Measurements from ENCODE around the gene THBS2.
"Not testable (repeated sequence)": the region's sequence is repeated elsewhere in the genome, so short reads cannot be mapped to it uniquely, and the experiment has no call there.

The THBS2 gene

GRCh38 chr6:169288591-169288990 lies 34.9 kb upstream of the THBS2 start:
- Histone ChIP-seq H3K36me3 (replicated peaks) (no peaks in the 10 kb centered on the region), H3K27me3 (ENCODE audit: low read depth) (no peaks in the 10 kb centered on the region), H3K4me1 (no peaks in the 10 kb centered on the region), H3K9me3 (no peaks in the 10 kb centered on the region), H3K4me3 (no peak overlapping the region)
- DNase-seq (ENCODE audit: low spot score in 2 of 2): no peak
- in situ Hi-C loops (cut with MboI; ENCODE audit: low sequenced_read_pairs): no loop called here

- Histone ChIP-seq H3K4me3 (no peak overlapping the region), H3K4me1 (no peaks in the 10 kb centered on the region), H3K36me3 (replicated peaks) (no peaks in the 10 kb centered on the region), H3K27me3 (ENCODE audit: low read depth) (no peaks in the 10 kb centered on the region), H3K9me3 (no peaks in the 10 kb centered on the region)
- DNase-seq (ENCODE audit: low spot score in 2 of 2): no peak
- in situ Hi-C loops (cut with MboI; ENCODE audit: low sequenced_read_pairs): no loop called here
Measured at GRCh38 chr6:169287675-169288074, 34.0 kb upstream of the THBS2 start.

DNA sequence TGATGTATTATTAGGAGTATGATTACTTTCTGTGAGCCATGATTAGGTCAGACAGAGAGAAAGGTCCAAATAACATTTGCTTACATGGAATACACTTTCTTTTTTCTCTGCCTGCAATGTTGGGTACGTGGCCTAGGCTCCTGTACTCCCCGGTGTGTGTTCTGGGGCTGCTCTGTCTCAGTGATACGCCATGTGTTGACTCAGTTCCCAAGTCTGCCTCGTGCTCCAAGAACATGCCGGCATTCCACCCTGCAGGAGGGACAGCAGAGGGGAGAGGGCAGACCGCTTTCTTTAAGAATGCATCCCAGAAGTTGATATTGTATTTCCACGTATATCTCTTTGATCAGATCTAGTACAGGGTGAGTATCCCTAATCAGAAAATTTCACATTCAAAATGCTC lies 33.3 kb upstream of the THBS2 start:
- DNase-seq (ENCODE audit: low spot score in 2 of 2): no peak
- Histone ChIP-seq H3K27me3 (ENCODE audit: low read depth) (no peaks in the 10 kb centered on the region), H3K4me3 (no peak overlapping the region), H3K36me3 (replicated peaks) (no peaks in the 10 kb centered on the region), H3K4me1 (no peaks in the 10 kb centered on the region), H3K9me3 (no peaks in the 10 kb centered on the region)
- in situ Hi-C loops (cut with MboI; ENCODE audit: low sequenced_read_pairs): no loop called here

- no peak for DNase-seq (ENCODE audit: low spot score in 2 of 2)
- Histone ChIP-seq H3K9me3 (no peaks in the 10 kb centered on the region), H3K36me3 (replicated peaks) (no peaks in the 10 kb centered on the region), H3K4me3 (no peak overlapping the region), H3K27me3 (ENCODE audit: low read depth) (no peaks in the 10 kb centered on the region), H3K4me1 (no peaks in the 10 kb centered on the region)
- in situ Hi-C loops (cut with MboI; ENCODE audit: low sequenced_read_pairs): no loop called here
Measured at GRCh38 chr6:169285165-169285564, 31.5 kb upstream of the THBS2 start.

GRCh38 chr6:169283924-169284323 lies 30.3 kb upstream of the THBS2 start:
- in situ Hi-C loops (cut with MboI; ENCODE audit: low sequenced_read_pairs): no loop called here
- Histone ChIP-seq H3K4me1 (no peaks in the 10 kb centered on the region), H3K9me3 (no peaks in the 10 kb centered on the region), H3K36me3 (replicated peaks) (no peaks in the 10 kb centered on the region), H3K27me3 (ENCODE audit: low read depth) (no peaks in the 10 kb centered on the region), H3K4me3 (no peak overlapping the region)
- no peak for DNase-seq (ENCODE audit: low spot score in 2 of 2)

DNA sequence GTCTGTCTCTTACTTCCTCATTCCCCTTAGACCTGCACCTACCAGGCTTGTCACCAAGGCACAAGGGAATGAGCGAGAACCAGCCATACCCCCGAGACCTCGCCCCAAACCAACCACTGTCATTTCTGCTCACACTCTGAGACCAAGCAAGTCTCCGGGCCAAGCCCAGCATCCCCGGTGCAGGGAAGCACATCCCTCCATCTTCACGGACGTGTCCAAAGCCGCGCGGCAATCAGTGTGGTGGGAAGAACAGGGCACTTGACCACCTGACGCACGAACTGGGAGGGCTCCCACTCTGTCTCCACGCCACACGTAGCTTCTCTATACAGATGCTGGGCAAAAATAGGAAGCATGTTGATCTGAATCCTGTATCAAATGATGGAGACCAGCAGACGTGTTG lies 28.4 kb upstream of the THBS2 start:
- Histone ChIP-seq H3K27me3 (ENCODE audit: low read depth) (no peaks in the 10 kb centered on the region), H3K4me3 (no peak overlapping the region), H3K36me3 (replicated peaks) (no peaks in the 10 kb centered on the region), H3K4me1 (no peaks in the 10 kb centered on the region), H3K9me3 (no peaks in the 10 kb centered on the region)
- in situ Hi-C loops (cut with MboI; ENCODE audit: low sequenced_read_pairs): no loop called here
- no peak for DNase-seq (ENCODE audit: low spot score in 2 of 2)

DNA sequence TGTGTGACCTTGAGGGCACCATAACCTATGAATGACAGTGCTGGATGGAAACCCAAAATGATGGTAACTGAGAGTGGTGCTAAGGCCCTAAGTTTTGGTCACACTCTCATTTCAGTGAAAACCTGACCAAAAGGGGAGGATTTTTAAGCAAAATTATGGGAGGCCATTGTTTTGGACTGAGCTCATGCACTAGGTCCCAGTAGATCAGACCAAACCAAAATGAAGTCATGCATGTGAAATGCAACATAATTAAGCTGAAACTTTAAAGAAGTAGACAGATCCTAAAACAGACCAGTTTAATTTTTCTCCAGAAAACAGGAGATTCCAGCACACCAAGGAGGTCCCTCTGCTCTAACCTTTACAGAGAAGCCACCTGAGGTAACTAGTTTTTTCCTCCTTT lies 24.0 kb upstream of the THBS2 start:
- no peaks in the 10 kb centered on the region for H3K9me3 ChIP-seq
- DNase-seq (ENCODE audit: low spot score in 2 of 2): no peak
- no peak overlapping the region for H3K4me3 ChIP-seq
- H3K36me3 ChIP-seq (replicated peaks): no peaks in the 10 kb centered on the region
- no peaks in the 10 kb centered on the region for H3K27me3 ChIP-seq (ENCODE audit: low read depth)
- in situ Hi-C loops (cut with MboI; ENCODE audit: low sequenced_read_pairs): no loop called here
- H3K4me1 ChIP-seq: peaks cover 4% of the 10 kb centered on the region; the same call in 1 of the 2 replicates

- peaks cover 27% of the 10 kb centered on the region for H3K4me1 ChIP-seq
- H3K27me3 ChIP-seq (ENCODE audit: low read depth): no peaks in the 10 kb centered on the region
- peak; percentile 38 to 42 for DNase-seq (ENCODE audit: low spot score in 2 of 2)
- no peak overlapping the region for H3K4me3 ChIP-seq
- in situ Hi-C loops (cut with MboI; ENCODE audit: low sequenced_read_pairs): no loop called here
- no peaks in the 10 kb centered on the region for H3K36me3 ChIP-seq (replicated peaks)
- H3K9me3 ChIP-seq: no peaks in the 10 kb centered on the region
Measured at GRCh38 chr6:169274781-169275180, 21.1 kb upstream of the THBS2 start.

DNA sequence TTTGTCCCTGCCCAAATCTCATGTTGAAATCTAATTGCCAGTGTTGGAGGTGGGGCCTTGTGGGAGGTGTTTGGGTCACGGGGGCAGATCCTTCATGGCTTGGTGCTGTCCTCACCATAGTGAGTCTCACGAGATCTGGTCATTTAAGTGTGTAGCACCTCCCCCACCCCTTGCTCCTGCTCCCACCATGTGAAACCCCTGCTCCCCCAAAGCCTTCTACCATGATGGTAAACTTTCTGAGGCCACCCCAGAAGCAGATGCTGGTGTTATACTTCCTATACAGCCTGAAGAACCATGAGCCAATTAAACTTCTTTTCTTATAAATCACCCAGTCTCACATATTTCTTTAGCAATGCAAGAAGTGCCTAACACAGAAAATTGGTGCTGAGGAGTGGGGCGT lies 19.9 kb upstream of the THBS2 start:
- Histone ChIP-seq H3K4me1 (peaks cover 38% of the 10 kb centered on the region), H3K27me3 (ENCODE audit: low read depth) (no peaks in the 10 kb centered on the region), H3K36me3 (replicated peaks) (no peaks in the 10 kb centered on the region), H3K9me3 (no peaks in the 10 kb centered on the region), H3K4me3 (no peak overlapping the region)
- DNase-seq (ENCODE audit: low spot score in 2 of 2): no peak
- in situ Hi-C loops (cut with MboI; ENCODE audit: low sequenced_read_pairs): no loop called here

- H3K4me1 ChIP-seq: peaks cover 38% of the 10 kb centered on the region
- no peak overlapping the region for H3K4me3 ChIP-seq
- no peaks in the 10 kb centered on the region for H3K9me3 ChIP-seq
- DNase-seq (ENCODE audit: low spot score in 2 of 2): peak in 1 of 2 experiments; percentile 17
- in situ Hi-C loops (cut with MboI; ENCODE audit: low sequenced_read_pairs): no loop called here
- H3K27me3 ChIP-seq (ENCODE audit: low read depth): no peaks in the 10 kb centered on the region
- no peaks in the 10 kb centered on the region for H3K36me3 ChIP-seq (replicated peaks)
Measured at GRCh38 chr6:169271877-169272216, 18.2 kb upstream of the THBS2 start.

- Histone ChIP-seq H3K27me3 (ENCODE audit: low read depth) (no peaks in the 10 kb centered on the region), H3K9me3 (no peaks in the 10 kb centered on the region), H3K4me1 (peaks cover 38% of the 10 kb centered on the region), H3K36me3 (replicated peaks) (no peaks in the 10 kb centered on the region), H3K4me3 (no peak overlapping the region)
- in situ Hi-C loops (cut with MboI; ENCODE audit: low sequenced_read_pairs): no loop called here
- peak; percentile 31 to 62 for DNase-seq (ENCODE audit: low spot score in 2 of 2)
Measured at GRCh38 chr6:169271158-169271876, 17.7 kb upstream of the THBS2 start.

- H3K27me3 ChIP-seq (ENCODE audit: low read depth); H3K4me3 ChIP-seq; H3K36me3 ChIP-seq (replicated peaks); in situ Hi-C loops (cut with MboI; ENCODE audit: low sequenced_read_pairs); H3K9me3 ChIP-seq: not testable (repeated sequence)
- peaks cover 37% of the 10 kb centered on the region for H3K4me1 ChIP-seq
- peak in 1 of 2 experiments; percentile 91 for DNase-seq (ENCODE audit: low spot score in 2 of 2)
Measured at GRCh38 chr6:169270077-169270380, 16.4 kb upstream of the THBS2 start.

DNA sequence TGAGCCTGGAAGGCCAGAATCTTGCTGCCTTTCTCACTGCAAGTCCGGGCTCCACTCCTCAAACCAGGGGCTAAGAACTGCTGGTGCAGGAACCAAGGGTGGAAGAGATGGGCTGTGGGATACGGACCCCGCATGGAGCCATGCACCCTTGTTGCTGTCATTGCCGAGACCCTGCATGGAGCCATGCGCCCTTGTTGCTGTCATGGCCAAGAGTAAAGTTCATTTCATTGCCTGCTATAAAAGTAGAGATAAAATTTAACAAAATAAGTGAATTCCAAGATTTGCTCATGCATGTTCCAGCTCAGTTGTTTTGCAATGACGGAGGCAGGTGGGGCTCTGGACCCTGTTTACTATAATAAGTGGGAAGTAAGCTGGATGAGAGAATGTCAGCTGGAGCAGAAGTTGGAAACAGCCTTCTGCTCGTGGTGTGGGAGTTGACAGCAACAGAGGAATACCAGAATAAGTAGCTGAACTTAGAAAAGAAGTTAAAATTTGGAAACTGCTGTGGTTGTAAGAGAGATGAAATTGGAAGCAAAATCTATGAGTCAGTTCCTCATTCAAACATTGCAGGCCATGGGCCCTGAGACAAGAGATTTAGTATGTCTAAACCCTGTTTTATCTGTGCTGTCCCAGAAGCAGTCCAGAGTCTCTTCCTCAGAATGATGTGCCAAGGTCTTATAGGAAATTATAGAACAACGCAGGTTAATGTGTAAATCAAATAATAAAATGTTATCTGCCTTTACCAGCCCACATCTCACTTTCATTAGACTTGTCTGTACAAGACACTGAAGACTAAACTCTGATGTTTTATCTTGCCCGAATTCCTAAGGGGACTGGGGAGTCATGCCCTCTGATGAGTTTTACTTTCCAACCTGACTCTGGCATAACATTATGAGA lies 15.8 kb upstream of the THBS2 start:
- H3K4me1 ChIP-seq: peaks cover 34% of the 10 kb centered on the region

GRCh38 chr6:169268276-169268675 lies 14.6 kb upstream of the THBS2 start:
- DNase-seq (ENCODE audit: low spot score in 2 of 2): no peak
- in situ Hi-C loops (cut with MboI; ENCODE audit: low sequenced_read_pairs): no loop called here
- H3K9me3 ChIP-seq: no peaks in the 10 kb centered on the region
- H3K4me1 ChIP-seq: peaks cover 34% of the 10 kb centered on the region
- H3K4me3 ChIP-seq: no peak overlapping the region
- H3K27me3 ChIP-seq (ENCODE audit: low read depth): no peaks in the 10 kb centered on the region
- H3K36me3 ChIP-seq (replicated peaks): no peaks in the 10 kb centered on the region

More for the DNA sequence above, 15.8 kb upstream of the THBS2 start:
- H3K4me3 ChIP-seq: no peak overlapping the region
- no peaks in the 10 kb centered on the region for H3K9me3 ChIP-seq
- DNase-seq (ENCODE audit: low spot score in 2 of 2): peak in 1 of 2 experiments; percentile 36
- in situ Hi-C loops (cut with MboI; ENCODE audit: low sequenced_read_pairs): no loop called here
- no peaks in the 10 kb centered on the region for H3K27me3 ChIP-seq (ENCODE audit: low read depth)
- no peaks in the 10 kb centered on the region for H3K36me3 ChIP-seq (replicated peaks)
